COLO829 (cell line): Measurements from ENCODE around the gene EHD1.

Experiments used
- DNase-seq: peaks from one replicate; pipeline ENCODE4 v3.0.0; 2012; ENCODE audit warnings: low spot score

The EHD1 gene

GRCh38 chr11:64872790-64873488, 5.5 kb downstream of the EHD1 start:
- DNase-seq = no peak

DNA sequence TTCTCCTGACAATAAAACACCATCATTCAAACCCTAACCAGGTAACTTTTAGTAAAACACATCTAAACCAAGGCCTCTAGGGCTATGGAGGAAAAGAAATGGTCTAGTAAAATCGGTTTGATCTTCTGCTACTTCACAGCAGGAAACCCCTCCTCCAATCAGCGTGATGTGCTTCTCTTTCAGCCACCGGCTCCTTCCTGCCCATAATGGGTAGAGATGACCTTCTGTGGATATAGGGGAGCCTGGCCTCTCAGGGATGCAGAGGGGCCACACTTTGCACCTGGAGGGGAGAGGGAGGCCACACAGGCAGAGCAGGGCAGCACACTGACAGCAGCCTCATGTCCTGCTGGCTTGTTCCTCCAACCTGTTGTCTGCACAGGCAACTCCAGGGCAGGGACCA, 6.9 kb downstream of the EHD1 start:
- DNase-seq = no peak

GRCh38 chr11:64870893-64871466, 7.4 kb downstream of the EHD1 start:
- no peak for DNase-seq

- DNase-seq = no peak
Observed at GRCh38 chr11:64870176-64870892, 8.1 kb downstream of the EHD1 start.

DNA sequence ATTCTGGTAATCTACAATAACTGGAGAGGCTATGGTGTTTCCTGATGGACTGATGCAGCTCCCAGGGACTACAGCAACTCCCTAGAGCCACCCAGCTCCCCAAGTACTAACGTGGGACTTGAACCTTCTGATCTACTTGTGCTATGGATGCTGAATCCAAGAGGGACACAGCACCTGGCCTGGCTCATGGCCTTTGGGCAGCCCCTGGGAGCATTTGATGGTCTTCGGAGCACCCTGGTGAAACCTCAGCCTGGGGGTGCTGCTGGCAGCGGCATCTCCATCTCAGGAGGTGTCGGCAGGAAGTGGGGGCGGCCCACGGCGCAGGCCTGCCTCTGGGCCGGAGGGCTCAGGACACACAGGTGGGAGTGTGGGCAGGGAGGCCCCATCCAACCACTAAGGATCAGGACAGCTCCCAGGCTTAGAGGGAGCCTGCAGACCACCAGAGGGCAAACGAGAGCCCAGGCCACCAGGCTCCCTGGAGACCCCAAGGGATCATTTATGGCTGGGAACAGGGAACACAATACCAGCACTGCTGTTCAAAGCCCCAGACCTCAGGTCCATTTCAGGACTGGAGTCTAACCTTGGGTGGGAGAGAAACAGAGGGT, 8.7 kb downstream of the EHD1 start:
- DNase-seq = no peak

DNA sequence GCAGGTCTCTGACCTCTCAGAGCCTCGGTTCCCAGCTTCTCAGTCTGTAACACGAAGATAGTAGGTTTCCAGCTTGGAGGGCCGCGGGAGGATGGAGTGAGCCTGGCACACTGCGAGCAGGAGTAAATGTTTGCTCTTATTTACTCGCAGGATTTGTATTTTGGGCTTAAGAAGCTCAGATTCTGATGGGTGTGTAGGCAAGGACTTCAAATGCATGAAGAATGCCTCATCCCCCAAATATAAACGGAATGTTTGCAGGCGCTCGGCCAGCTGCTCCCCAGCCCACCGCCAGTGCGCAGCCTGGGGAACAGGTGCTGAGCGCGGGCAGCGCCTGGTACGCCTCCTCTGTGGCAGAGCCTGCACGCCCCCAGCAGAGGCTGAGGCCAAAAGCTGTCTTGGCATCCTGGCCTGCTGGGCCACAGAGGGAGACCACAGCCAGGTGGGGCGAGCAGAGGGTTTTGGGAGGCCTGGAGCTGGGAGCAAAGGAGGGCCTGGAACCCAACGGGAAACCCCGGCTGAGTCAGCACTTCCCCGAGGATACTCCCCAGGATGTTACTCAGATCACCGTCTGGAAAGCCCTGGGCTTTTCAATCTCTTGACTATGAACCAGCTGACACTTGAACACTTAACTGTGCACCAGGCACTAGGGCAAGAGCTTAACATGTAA, 9.4 kb downstream of the EHD1 start:
- no peak for DNase-seq

GRCh38 chr11:64867748-64868462, 10.5 kb downstream of the EHD1 start:
- no peak for DNase-seq

- no peak for DNase-seq
Observed at GRCh38 chr11:64866173-64866491, 12.3 kb downstream of the EHD1 start.

GRCh38 chr11:64865286-64866172, 12.9 kb downstream of the EHD1 start:
- DNase-seq = no peak

GRCh38 chr11:64864473-64865285, 13.7 kb downstream of the EHD1 start:
- no peak for DNase-seq

DNA sequence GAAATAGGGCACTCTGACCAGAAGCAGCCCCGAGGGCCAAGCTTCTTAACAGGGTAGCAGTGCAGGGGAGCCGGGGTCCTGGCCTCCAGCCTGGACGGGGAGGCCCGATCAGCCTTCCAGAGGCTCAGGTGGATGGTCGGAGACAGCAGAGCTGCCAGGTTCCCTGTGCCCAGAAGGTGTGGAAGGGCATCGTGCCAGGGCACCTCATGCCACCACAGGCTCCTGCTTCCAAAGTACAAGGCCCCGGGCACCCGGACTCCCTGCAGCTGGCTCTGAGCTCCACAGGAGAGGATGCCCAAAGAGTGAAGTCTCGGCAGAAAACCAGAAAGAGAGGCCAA, 14.3 kb downstream of the EHD1 start:
- DNase-seq = no peak

GRCh38 chr11:64863391-64864060, 14.9 kb downstream of the EHD1 start:
- no peak for DNase-seq

DNA sequence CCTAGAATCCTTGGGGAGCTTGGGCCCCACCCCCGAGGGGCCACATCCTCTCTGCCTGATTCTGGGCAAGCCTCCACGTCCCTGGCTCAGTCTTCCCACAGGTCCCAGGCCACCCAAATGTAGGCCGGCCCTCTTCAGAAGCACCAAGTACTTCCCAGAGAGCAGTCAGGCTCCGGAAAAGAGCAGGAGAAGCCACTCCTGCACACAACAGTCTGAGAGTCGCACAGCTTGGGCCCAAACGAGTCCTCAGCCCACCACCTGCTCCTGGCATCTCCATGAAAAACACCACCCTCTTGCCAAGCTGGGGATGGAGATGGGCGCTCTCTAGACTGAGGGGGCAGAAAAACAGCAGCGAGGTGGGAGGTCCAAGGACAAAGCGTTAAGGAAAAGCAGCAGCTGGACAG, 15.4 kb downstream of the EHD1 start:
- DNase-seq = no peak

- no peak for DNase-seq
Observed at GRCh38 chr11:64861227-64861975, 17.0 kb downstream of the EHD1 start.

- DNase-seq = no peak
Observed at GRCh38 chr11:64859542-64860414, 18.6 kb downstream of the EHD1 start.

- no peak for DNase-seq
Observed at GRCh38 chr11:64858467-64859263, 19.8 kb downstream of the EHD1 start.

DNA sequence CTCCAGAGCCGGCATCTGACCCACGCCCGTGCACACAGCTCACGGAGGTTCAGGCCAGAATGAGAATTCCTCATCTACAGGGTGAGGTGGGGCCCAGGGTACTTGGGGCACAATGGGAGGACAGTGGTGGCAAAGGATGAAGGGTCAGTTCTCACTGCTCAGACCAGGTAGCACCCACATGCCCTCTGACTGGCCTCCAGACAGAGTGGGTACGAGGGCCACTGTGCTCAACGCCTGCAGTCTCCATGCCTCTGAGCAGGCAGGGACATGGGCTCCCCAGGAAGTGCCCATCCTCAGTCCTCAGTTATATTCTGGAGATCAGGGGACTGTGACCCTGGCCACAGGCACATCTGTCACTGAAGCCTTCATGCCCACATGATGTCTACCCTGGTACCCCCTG, 20.9 kb downstream of the EHD1 start:
- no peak for DNase-seq
